ENCODE measurements around the gene LRIG1.

- TF ChIP-seq POLR2AphosphoS5 (IDR thresholded peaks at IDR 0.05) = no peak
- no peak for TF ChIP-seq POLR2A (IDR thresholded peaks at IDR 0.05)
- no peak for TF ChIP-seq EP300 (IDR thresholded peaks at IDR 0.05)
- TF ChIP-seq, protein P1, sequence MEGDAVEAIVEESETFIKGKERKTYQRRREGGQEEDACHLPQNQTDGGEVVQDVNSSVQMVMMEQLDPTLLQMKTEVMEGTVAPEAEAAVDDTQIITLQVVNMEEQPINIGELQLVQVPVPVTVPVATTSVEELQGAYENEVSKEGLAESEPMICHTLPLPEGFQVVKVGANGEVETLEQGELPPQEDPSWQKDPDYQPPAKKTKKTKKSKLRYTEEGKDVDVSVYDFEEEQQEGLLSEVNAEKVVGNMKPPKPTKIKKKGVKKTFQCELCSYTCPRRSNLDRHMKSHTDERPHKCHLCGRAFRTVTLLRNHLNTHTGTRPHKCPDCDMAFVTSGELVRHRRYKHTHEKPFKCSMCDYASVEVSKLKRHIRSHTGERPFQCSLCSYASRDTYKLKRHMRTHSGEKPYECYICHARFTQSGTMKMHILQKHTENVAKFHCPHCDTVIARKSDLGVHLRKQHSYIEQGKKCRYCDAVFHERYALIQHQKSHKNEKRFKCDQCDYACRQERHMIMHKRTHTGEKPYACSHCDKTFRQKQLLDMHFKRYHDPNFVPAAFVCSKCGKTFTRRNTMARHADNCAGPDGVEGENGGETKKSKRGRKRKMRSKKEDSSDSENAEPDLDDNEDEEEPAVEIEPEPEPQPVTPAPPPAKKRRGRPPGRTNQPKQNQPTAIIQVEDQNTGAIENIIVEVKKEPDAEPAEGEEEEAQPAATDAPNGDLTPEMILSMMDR (IDR thresholded peaks at IDR 0.05) = no peak
Measured at GRCh38 chr3:66518126-66518525, 17.3 kb upstream of the LRIG1 start.

Data from sigmoid colon (tissue), 4 donors.